IPS DF 4.7 (cell line): ENCODE results near the gene SLAIN2.

Experiments
- DNase-seq: peaks from one replicate; pipeline ENCODE4 v3.0.0-alpha.2; 2013; ENCODE audit warnings: low spot score; ENCODE audit errors: extremely low read depth

Gene SLAIN2

GRCh38 chr4:48334236-48334635 is 7.1 kb upstream of the SLAIN2 start:
- no peak for DNase-seq

DNA sequence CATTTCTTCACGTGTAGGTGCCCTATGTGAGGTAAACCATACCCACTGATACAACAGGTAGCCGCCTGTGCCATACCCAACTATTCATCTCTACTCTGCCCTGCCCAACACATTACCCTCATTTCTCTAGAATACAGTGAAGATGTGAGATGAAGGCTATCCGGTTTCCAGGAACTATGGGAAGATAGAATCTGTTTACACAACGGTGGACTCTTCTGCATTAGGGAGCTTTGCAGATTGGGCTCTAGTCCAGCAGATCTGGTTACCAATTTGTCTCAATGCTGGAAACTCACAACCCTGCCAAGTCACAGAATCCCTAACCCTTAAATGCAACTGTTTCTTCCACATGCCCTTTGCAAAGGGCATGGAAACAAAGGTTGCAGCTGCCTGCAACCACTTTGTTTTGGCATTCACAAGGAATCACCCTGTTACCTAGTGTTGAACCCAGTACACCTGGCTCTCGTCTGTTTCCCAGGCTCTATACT is 6.4 kb upstream of the SLAIN2 start:
- no peak for DNase-seq

- DNase-seq: no peak
These were observed 5.0 kb upstream of the SLAIN2 start for GRCh38 chr4:48336146-48336870.

DNA sequence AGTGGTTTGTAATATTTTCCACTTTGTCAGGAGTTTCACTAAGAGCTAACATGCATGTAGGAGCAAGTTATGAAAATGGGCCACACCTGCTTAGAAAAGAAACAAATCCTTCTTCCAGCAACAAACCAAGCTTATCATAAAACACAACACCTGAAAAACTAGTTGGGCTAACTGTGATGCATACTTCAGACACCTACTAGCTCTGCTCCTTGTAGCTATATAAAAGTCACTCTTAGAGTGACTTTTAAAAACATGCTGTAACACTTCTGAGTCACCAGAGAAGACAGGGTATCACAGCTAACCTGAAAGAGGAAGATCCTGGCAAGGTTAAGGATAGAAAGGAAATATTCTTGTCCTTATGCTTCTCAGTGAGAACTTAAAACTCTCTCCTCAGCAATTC is 3.6 kb upstream of the SLAIN2 start:
- DNase-seq: no peak

- no peak for DNase-seq
These were observed 1.7 kb upstream of the SLAIN2 start for GRCh38 chr4:48339642-48340041.

DNA sequence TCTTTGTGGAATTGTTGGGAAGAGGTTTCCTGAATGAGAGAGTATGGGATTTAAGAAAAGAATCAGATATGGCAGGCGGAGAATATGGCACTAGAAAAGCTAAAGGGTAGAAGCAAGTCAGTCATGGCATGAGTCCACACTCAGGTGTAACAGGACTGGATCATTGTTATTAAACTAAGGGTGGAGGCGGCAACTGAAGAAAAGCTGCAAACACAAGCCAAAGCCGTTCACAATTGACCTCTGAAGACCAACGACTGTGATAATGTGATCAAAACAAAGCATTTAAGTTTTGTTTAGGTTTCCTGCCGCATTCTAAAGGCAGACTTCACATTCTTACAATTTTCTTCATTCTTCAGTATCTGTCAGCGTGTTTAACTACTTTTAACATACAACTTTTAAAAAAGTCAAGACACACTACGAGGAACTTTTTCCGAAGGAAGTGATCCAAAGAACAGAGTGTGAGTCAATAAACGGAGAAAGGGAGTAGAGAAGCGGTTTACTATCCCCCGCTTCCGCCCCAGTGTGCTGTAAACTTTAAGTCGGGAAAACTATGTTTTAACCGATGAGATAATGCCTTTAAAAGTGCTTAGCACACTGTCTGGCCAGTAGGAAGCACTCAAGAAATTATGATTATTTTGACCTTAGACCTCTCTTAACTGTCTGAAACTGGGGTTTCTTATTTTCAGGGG is 909 bp upstream of the SLAIN2 start:
- DNase-seq: no peak

DNA sequence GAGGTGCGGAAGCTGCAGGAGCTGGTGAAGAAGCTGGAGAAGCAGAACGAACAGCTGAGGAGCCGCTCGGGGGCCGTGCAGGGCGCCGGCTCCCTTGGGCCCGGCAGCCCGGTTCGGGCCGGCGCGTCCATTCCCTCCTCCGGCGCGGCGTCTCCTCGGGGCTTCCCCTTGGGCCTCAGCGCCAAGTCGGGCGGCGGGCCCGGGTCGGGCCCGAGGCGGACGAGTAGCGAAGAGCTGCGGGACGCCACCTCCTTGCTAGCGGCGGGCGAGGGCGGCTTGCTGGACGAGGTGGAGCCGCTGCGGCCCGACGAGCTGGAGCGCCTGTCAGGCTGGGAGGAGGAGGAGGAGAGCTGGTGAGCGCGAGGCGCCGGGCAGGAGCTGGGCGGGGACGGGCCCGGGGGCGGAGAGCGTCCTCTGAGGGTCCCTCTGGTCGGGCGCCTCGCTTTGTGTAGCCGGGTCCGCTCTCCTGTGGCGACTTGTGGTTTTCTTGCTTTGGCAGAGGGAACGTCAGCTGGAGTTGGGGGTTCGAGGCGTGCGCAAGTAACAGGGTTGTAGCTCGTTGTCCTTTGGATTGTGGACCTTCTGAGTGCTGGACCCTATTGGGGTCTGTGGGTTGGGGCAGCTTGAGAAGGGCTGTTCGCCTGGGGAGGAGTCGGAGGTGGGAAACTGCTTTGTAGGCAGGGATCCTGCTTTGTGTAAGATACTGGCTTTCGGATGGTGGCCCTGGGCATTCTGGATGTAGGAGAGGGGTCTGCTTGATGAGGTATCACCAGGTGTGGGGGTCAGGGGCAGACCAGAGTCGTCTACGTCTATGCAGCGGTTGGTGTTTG is 662 bp downstream of the SLAIN2 start:
- DNase-seq: no peak

DNA sequence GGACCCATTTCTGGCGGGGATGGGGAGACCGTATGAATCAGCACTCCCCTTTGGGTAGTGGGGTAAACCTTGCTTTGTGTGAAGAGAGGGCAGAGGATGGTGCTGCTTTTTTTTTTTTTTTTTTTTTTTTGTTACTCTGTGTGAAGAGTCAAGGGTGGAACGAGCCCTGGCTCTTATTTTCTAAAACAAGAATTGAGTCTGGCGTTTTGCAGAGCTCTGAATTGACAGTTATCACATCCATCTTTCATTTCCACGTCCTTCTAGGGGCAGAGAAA is 1.2 kb downstream of the SLAIN2 start:
- no peak for DNase-seq

DNA sequence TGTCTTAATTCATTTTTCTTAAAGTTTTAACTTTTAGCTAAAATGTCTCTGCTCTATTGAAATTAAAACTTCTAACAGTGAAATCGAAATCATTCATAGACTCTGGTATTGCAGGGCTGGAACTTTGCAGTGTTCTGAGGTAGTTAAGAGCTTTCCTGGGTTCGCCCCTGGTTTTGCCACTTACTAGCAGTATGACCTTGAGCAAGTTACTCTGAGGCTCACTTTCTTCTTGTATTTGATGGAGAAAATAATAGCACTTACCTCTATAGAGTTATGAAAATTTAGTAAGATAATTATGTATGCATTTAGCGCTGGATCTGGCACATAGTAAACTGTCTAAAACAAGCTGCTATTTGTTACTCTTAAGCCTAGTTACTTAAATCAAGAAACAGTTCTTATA is 1.7 kb downstream of the SLAIN2 start:
- no peak for DNase-seq

DNA sequence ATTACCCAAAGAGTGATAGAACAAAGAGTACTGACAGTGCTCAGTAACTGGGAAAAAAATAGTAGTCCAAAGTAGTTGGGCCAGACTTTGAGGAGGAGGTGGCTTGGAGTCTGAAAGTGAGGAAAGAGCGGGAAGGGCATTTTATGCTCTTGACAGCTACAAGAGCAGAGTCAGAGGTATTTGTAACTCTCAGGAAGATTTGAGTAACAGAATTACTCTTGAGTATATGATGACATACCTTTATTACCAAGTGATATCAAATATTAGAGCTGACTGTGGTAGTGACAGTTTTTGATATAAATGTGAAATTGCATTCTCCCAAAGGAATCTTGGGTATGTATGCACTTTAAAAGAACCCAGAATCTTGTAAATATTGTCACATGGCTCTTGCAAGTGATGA is 2.2 kb downstream of the SLAIN2 start:
- no peak for DNase-seq

GRCh38 chr4:48345542-48345941 is 4.2 kb downstream of the SLAIN2 start:
- no peak for DNase-seq

DNA sequence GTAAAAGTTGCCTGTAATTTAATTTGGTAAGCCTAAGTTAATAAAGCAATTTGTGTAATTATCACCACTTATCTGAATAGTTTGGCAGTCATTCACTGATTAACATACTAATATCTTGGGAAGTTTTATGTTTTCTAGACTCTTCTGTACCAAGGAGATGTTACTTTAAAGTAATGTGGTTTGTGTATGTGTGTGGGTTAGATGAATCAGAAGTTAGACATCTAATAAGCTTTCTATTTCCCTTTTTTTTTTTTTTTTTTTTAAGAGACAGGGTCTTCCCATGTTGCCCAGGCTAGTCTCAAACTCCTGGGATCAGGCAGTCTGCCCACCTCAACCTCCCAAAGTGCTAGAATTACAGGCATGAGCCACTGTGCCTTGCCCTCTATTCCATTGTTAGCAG is 5.3 kb downstream of the SLAIN2 start:
- no peak for DNase-seq

DNA sequence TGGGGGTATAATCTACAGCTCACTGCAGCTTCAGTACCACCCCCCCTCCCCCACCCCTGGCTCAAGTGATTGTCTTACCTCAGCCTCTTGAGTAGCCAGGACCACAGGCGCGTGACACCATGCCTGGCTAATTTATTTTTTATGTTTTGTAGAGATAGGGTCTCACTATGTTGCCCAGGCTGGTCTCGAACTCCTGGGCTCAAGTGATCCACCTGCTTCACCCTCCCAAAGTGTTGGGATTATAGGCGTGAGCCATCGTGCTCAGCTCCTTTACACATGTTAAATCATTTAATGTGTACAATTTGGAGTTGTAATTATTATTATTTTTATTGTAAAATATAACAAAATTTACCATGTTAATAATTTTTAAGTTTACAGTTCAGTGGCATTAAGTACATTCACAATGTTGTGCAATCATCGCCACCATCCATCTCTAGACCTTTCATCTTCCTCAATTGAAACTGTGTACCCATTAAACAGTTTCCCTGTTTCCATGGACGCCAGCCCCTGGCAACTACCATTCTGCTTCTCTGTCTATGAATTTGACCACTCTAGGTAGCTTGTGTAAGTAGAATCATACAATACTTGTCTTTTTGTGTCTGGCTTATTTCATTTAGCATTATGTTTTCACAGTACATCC is 6.1 kb downstream of the SLAIN2 start:
- DNase-seq: no peak

- no peak for DNase-seq
These were observed 9.5 kb downstream of the SLAIN2 start for GRCh38 chr4:48350871-48351270.

- no peak for DNase-seq
These were observed 11.5 kb downstream of the SLAIN2 start for GRCh38 chr4:48352793-48353192.

DNA sequence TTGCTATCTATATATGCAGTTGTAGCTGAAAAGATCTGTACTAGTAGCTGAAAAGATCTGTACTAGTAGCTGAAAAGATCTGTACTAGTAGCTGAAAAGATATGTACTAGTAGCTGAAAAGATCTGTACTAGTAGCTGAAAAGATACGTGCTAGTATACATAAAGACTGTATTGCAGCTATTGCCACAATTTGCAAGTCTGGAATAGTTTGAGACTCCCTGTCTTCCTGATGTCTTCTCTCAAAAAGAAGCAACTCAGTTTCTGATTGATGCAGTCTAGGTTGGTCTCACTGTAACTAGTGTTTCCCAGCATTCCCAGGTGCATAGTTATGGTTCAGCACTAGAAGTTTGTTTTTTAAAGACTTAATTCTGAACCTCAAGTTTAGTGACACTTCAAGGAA is 15.0 kb downstream of the SLAIN2 start:
- DNase-seq: no peak

- DNase-seq: no peak
These were observed 19.1 kb downstream of the SLAIN2 start for GRCh38 chr4:48360285-48361011.

DNA sequence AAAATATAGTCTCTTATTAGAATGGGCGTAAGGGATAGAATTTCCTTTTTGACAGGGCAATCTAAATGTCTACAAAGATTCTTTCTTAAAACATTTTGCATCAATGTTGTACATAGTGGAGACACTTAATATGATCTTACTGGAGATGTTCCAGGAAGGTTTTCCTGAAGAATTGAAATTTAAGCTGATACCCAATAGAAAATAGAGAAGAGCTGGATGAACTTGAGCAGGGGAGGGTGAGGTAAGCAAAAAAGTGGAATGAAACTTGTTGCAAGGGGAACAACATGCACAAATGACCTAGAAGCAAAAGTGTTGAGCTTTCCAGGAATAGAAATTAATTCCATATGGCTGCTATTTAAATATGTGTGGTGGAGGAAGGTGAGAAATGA is 19.7 kb downstream of the SLAIN2 start:
- DNase-seq: no peak

DNA sequence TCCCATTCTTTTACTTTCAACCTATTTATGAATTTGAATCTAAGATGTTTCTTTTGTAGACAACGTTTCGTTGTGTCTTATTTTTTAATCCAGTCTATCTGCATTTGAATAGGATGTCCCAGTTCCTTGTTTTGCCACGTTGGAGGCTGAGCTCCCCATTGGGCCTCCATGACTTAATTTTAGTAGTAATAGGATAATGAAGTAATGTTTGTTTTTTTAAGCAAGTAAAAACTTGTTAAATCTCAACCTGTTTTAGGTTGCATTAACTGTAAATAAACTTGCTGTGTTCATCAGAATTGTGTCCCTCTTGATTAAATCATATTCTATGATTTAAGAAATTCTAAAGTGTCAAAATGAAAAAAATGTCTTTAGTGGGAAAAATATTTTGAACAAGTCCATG is 25.3 kb downstream of the SLAIN2 start:
- DNase-seq: no peak

- DNase-seq: no peak
These were observed 25.7 kb downstream of the SLAIN2 start for GRCh38 chr4:48367016-48367415.

GRCh38 chr4:48368389-48368788 is 27.1 kb downstream of the SLAIN2 start:
- DNase-seq: no peak
